Measurements from ENCODE around the gene GABRR2. TPM values are rescaled to one million over a fixed set of nuclear protein-coding genes. Genes with fewer than 3 reads are reported as not detected.

Gene GABRR2
- total RNA-seq, 2 donors from 2014 or later, result 2.0 TPM; not detected in 1

DNA sequence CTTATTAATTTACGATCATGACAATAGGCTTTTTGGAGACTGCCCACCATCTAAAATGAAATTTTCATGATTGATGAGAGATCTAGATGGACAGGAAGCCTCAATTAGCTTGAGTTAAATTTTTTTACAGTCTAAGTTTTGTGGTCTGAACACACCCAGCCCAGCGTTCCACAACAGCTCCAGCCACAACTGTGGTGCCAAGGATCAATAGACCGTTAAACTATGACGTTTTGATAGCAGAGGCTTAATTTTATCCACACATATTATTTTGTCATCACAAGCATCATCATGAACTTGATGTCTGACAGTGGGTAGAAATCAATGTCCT is 92.4 kb downstream of the GABRR2 start:
- peak overlapping the region; percentile 52 to 53 for H3K27ac ChIP-seq

GRCh38 chr6:89221971-89222711 is 93.0 kb downstream of the GABRR2 start:
- Histone ChIP-seq H3K27ac (peak overlapping the region; percentile 52 to 53), H3K27me3 (replicated peaks; ENCODE audit: insufficient read depth) (no peaks in the 10 kb centered on the region), H3K9me3 (no peaks in the 10 kb centered on the region), H3K4me1 (ENCODE audit: control insufficient read depth in 1 of 2, low read depth in 2 of 2) (peaks cover 12 to 31% of the 10 kb centered on the region in 2 donors), H3K36me3 (no peaks in the 10 kb centered on the region), H3K4me3 (peak overlapping the region; percentile 28)
- no peak for TF ChIP-seq CTCF (IDR thresholded peaks at IDR 0.05)
- no peak for DNase-seq (ENCODE audit: low spot score)
- ATAC-seq (ENCODE audit: insufficient number of reproducible peaks, low FRiP score, low read depth), result peak; percentile 68

More for the DNA sequence above, 92.4 kb downstream of the GABRR2 start:
- Histone ChIP-seq H3K4me1 (ENCODE audit: control insufficient read depth in 1 of 2, low read depth in 2 of 2) (peaks cover 10 to 26% of the 10 kb centered on the region in 2 donors), H3K27me3 (replicated peaks; ENCODE audit: insufficient read depth) (no peaks in the 10 kb centered on the region), H3K9me3 (no peaks in the 10 kb centered on the region), H3K4me3 (peak overlapping the region; percentile 28), H3K36me3 (no peaks in the 10 kb centered on the region)
- no peak for DNase-seq (ENCODE audit: low spot score)
- ATAC-seq (ENCODE audit: insufficient number of reproducible peaks, low FRiP score, low read depth), result no peak
- TF ChIP-seq CTCF (IDR thresholded peaks at IDR 0.05), result no peak

- Histone ChIP-seq H3K4me3 (no peak overlapping the region), H3K36me3 (no peaks in the 10 kb centered on the region), H3K4me1 (ENCODE audit: control insufficient read depth in 1 of 2, low read depth in 2 of 2) (peaks cover 12 to 41% of the 10 kb centered on the region in 2 donors), H3K27me3 (replicated peaks; ENCODE audit: insufficient read depth) (no peaks in the 10 kb centered on the region), H3K27ac (peak overlapping the region; percentile 52 to 53), H3K9me3 (no peaks in the 10 kb centered on the region)
- no peak for TF ChIP-seq CTCF (IDR thresholded peaks at IDR 0.05)
- no peak for ATAC-seq (ENCODE audit: insufficient number of reproducible peaks, low FRiP score, low read depth)
- no peak for DNase-seq (ENCODE audit: low spot score)
Measured at GRCh38 chr6:89221129-89221528, 94.0 kb downstream of the GABRR2 start.

- peak within 1 kb of the TSS; percentile 48 to 50 for H3K27ac ChIP-seq
- DNase-seq (ENCODE audit: low spot score) (no peak), ATAC-seq (ENCODE audit: insufficient number of reproducible peaks, low FRiP score, low read depth) (no peak)
- peak within 1 kb of the TSS; percentile 64 for H3K4me3 ChIP-seq
- H3K4me1 ChIP-seq (ENCODE audit: control insufficient read depth in 1 of 2, low read depth in 2 of 2), result peaks cover 12 to 37% of the 10 kb centered on the region in 2 donors
- H3K36me3 ChIP-seq, result no peaks in the 10 kb centered on the region
- H3K9me3 ChIP-seq, result no peaks in the 10 kb centered on the region
- no peaks in the 10 kb centered on the region for H3K27me3 ChIP-seq (replicated peaks; ENCODE audit: insufficient read depth)
- TF ChIP-seq CTCF (IDR thresholded peaks at IDR 0.05), result no peak
Measured at GRCh38 chr6:89217299-89217910, 97.7 kb downstream of the GABRR2 start, which contains the start of gene GABRR1. Gene GABRR1 (minus strand): TSS chr6:89217358. CDS start chr6:89217322, 36 bp downstream.

GRCh38 chr6:89216411-89216810 is 98.7 kb downstream of the GABRR2 start:
- no peaks in the 10 kb centered on the region for H3K36me3 ChIP-seq
- H3K9me3 ChIP-seq, result no peaks in the 10 kb centered on the region
- no peak for TF ChIP-seq CTCF (IDR thresholded peaks at IDR 0.05)
- no peak overlapping the region for H3K4me3 ChIP-seq
- DNase-seq (ENCODE audit: low spot score) (no peak), ATAC-seq (ENCODE audit: insufficient number of reproducible peaks, low FRiP score, low read depth) (no peak)
- H3K27ac ChIP-seq, result no peak overlapping the region
- no peaks in the 10 kb centered on the region for H3K27me3 ChIP-seq (replicated peaks; ENCODE audit: insufficient read depth)
- peaks cover 9 to 30% of the 10 kb centered on the region in 2 donors for H3K4me1 ChIP-seq (ENCODE audit: control insufficient read depth in 1 of 2, low read depth in 2 of 2)

All from thoracic aorta (tissue), 2 donors.